Femur (tissue), 1 donor: ENCODE data around the gene NKX1-1.
"Not testable (repeated sequence)": the region's sequence is repeated elsewhere in the genome, so short reads cannot be mapped to it uniquely, and the experiment has no call there.

ENCODE experiments used
- DNase-seq: peaks from one replicate; pipeline ENCODE4 v3.0.0-alpha.2; 2017

NKX1-1 gene

DNA sequence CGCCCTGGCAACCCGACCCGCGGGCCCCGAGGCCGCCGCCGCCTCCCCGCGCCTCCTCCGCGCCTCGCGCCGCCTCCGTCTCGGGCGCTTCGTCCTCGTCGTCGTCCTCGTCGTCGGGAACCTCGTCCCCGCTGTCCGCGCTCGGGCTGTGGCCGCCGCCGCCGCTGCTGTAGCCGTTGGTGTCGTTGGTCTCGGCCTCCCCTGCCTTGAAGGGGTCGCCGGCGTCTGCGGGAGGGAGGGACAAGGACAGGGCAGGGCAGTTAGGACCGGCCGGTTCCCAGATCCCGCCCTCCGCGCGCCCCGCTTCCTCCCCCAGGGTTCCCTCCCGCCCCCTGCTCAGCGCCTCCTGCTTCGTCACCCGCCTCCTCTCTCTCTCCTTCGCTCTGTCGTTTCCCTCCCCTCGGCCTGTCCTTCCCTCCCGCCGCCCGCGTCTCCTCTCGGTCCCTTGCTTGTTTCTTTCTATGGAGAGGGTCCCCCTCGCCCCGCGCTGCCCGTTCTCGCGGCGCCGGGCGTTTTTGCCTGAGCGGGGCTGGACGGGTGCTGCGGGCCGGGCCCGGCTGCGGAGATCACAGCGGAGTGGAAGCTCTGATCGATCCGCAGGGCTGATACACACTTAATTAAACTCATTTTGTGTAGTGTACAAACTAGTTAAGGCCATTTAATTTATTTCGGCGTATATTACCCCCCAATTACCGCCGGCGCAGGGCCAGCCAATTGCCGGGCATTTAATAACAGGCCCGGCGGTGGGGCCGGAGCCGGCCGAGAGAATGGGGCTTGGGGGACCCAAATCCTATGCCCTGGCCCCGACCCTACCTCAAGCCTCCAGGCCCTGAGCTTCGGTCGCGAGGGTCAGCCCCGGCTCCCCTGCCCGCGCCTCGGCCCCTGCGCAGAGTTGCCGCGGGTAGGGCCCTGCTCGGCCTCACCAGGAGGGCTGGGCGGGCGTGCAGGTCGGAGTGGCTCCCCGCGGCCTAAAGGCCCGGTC lies 2.4 kb downstream of the NKX1-1 start:
- no peak for DNase-seq

DNA sequence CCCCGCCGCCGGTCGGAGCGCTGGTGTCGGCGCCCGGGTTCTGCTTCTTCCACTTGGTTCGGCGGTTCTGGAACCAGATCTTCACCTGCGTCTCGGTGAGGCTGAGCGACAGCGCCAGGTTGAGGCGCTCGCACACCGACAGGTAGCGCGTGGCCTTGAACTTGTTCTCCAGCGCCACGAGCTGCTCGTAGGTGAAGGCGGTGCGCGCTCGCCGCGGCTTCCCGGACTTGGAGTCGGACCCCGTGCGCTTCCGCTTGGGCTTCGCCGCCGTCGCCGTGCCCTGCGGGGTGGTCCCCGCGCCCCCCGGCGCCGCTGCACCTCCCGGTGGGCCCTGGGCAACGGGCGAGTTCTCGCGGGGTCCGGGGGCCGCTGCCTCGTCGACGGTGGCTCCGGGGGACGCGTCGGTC lies 3.1 kb downstream of the NKX1-1 start:
- no peak for DNase-seq

DNA sequence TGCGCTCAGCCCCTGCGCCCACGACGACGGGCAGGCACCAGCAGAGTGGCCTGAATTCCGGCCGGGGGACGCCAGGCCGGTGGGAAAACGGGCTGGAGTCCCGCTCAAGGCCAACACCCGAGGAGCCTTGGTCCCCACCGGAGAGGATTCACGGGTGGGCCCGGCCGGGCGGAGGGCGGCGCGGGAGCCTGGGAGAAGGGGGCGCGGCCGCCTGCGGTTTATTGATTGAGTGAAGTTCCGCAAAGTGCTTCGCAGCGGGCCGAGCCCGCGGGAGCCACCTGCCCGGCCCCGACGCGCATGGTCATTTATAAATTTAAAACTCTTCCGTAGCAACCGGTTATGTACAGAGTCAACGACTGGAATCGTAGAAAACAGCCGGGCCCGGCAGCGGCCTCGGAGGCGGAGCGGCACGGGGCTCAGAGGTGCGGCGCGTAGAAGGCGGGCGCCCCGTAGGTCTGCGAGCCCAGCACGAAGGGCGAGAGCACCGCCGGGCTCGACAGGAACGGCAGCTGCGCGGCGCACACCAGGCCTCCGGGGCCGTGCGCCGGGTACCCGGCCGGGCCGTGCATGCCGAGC lies 3.6 kb downstream of the NKX1-1 start:
- no peak for DNase-seq

- DNase-seq: no peak
Observed at GRCh38 chr4:1402021-1402515, 4.2 kb downstream of the NKX1-1 start.

DNA sequence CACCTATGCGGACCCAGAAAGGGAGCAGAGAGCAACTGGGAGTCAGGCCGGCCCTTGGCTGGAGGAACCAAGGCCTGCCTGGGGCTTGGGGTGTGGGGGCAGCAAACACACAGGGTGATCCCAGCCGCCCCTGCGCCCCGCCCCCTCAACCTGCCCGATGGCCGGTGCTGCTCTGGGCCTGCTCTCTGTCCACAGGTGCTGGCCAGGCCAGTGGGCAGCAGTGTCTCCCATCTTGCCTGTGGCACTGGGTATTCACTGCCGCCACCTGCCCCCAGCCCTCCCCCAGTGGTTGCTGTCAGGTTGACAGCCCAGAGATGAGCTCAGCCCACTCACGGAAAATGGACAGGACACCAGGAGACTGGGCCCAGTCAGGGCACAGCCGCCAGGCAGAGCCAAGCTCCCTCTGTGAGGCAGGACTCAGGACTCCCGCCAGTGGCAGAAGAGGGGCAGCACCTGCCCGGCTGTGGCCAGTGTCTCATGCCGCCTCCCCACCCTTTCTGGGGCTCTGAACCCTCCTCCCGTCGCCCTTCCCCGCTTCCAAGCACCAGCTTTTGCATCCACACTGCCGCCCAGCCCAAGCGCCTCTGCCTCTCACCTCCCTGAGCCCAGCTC lies 4.7 kb downstream of the NKX1-1 start:
- no peak for DNase-seq

GRCh38 chr4:1400831-1401408 lies 5.3 kb downstream of the NKX1-1 start:
- peak; percentile 11 for DNase-seq

DNA sequence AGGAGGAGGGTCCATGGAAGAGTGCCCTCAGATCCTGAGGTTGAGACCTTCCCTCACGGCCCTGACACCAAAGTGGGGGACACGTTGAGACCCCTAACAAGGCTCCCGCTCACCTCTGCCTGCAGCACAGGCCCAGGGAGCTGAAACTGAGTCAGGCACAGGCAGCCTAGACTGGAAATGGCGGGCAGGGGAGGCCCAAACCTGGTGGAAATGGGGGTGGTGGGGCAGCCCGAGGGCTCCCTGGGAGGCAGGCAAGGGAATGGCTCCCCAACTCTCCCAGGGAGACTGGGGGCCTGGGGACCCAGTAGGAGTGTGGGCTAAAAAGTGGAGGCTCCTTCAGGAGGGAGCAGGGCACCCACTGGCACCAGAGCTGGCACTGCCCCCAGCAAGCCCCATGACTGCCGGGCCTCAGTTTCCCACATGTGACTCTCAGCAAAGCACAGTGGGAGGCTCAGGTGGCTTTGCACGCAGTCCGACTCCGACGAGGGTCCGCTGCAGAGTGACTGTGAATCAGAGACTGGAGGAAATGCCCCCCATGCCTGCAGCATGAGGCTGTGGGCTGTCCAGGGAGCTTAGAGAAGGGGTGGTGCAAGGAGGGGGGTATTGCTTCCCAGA lies 5.9 kb downstream of the NKX1-1 start:
- peak; percentile 8 for DNase-seq

- DNase-seq: peak; percentile 3
Observed at GRCh38 chr4:1399508-1400190, 6.6 kb downstream of the NKX1-1 start.

DNA sequence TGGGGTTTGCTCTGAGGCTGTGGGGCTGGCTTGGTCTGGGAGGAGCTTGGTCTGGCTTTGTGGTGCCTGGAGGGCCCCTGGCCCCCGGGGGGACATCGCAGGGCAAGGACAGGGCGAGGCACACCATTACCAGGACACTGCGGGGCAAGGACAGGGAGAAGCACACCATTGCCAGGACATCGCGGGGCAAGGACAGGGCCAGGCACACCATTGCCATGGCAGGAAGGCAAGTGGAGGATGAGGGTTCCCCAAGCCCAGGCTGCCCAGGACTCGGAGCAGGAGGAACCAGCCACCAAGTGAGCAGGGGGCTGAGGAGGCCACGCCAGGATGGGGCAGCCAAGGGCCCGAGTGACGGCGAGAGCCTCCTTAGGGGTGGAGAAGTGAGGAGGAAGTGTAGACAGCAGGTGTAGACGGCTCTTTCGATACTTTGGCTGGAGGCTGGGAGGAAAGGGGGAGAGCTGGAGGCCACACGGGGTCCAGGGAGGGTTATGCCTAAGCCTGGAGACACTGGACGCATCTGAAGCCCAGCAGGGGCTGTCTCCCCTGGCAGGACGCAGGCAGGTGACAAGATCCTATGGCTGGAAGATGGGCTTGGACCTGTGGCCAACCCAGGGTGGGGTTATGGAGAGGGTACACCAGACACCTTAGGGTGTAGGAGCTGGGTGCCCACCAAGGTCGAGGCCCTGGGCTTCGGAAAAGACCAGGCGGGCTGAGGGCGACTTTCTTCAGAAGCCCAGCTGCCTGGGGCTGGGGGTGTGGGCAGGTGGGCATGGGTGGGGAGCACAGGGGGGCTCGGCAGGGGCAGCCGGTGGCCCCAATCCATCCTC lies 7.3 kb downstream of the NKX1-1 start:
- DNase-seq: peak; percentile 11

- no peak for DNase-seq
Observed at GRCh38 chr4:1396806-1397455, 9.3 kb downstream of the NKX1-1 start.

DNA sequence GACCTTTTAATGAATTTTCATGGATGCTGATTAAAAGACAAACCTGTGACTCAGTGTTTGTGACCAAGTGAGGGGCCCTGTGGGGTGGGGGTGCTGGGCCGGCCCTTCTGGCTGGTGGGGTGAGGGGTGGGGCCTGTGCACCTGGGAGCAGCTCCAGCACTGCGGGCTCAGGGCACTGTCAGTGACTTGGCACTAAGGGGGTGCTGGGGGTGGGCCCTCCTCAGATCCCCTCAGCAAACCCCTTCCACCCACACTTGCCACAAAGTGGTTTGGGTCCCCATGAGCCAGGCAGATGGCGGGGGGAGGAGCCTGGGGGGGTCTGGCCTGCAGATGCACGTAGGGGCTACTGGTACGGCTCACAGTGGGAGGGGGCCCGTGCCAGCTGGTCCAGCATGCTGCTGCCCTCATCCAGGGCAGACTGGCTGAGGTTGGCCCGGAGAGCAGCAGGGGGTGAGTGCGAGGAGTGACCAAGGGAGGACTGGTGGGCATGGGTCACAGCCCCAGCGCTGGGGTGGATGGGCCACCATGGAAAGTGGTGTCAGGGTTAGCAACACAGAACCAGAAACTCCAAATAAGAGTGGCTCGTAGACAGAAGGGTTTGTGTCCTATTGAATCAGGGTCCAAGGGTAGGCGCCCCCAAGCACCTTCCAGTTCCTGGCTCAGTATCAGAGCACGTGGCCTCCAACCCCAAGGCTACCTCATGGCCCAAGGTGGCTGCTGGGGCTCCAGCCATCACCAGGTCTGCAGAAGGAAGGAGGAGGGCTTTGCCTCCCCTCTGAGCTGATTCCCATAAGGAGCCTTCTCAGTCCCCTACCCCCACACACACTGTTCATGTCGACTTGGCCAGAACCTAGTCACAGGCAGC lies 10.1 kb downstream of the NKX1-1 start:
- DNase-seq: no peak

DNA sequence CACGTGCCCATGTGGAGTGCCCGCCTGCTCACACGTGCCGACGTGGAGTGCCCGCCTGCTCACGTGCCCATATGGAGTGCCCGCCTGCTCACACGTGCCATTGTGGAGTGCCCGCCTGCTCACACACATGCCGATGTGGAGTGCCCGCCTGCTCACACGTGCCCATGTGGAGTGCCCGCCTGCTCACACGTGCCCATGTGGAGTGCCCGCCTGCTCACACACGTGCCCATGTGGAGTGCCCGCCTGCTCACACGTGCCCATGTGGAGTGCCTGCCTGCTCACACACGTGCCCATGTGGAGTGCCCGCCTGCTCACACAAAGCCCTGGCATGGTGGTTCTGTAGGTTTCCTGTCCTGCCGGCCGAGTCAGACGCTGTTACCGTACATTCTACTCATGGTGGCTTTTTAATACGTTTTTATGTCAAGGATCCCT lies 10.8 kb downstream of the NKX1-1 start:
- DNase-seq: not testable (repeated sequence)

GRCh38 chr4:1394554-1395388 lies 11.5 kb downstream of the NKX1-1 start:
- not testable (repeated sequence) for DNase-seq

GRCh38 chr4:1393866-1394265 lies 12.4 kb downstream of the NKX1-1 start:
- no peak for DNase-seq

DNA sequence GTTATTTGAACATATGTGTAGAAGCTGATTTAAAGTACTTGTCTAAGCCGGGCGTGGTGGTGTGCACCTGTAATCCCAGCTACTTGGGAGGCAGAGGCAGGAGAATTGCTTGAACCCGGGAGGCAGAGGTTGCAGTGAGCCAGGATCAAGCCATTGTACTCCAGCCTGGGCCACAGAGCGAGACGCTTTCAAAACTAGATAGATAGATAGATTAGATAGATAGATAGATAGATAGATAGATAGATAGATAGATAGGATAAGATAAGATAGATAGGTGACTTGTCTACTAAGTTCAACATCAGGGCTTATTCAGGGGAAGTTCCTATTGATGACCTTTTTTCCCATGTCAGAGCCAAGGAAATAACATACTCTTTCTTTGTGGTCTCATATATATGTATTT lies 12.9 kb downstream of the NKX1-1 start:
- not testable (repeated sequence) for DNase-seq

DNA sequence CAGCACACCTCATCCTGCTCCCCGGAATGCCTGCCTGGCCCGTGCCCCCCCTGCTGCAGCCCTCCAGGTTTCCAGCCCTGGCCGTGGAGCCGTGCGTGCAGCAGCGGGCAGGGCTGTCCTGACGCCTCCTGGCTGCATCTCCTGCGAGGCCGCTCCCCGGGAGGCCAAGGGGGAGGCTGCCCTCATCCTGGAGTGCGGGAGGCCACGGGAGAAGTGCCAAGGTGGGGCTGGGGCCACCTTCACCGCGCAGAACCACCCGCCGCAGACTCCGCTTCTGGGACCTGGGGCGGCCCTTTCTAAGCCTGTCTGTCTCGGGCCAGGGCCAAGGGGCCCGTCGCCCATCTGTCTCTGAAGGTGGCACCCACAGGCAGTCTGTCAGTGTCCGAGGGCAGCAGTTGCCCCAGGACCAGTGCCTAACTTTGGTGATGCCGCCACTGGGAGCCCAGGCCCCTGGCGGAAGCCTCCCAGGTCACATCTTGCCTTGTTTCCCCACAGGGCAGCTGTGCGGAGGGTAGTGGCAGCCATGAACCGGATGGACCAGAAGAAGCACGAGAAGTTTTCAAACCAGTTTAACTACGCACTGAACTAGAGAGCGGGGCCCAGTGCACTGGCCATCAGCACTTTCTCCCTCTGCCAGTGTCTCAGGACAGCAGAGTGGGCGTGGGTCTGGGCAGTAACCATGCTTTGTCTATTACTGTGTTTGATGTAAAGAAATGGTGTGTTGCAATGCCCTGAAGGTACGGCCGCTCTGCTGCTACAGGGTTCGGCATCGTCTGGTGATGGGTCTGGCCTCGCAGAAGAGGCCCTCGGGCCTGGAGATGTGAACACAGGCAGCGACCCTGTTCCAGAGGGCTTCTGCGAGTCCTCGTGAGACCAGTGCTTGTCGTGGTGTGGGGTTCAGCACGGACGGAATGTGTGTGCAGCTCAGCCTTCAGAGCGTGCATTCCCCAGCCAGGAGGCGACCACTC lies 20.6 kb downstream of the NKX1-1 start:
- no peak for DNase-seq

GRCh38 chr4:1384675-1385372 lies 21.4 kb downstream of the NKX1-1 start:
- DNase-seq: no peak
